Uterus (tissue), 4 donors: ENCODE results near the gene RIOX2. TPM values are rescaled to one million over a fixed set of nuclear protein-coding genes. Genes with fewer than 3 reads are reported as not detected.

Source experiments
- DNase-seq, 2 donors: peaks; one replicate each; pipeline ENCODE4 v3.0.0-alpha.2; 2019 to 2020
- H3K27ac ChIP-seq, 2 donors: fragments of 200-600 bp; sonication (generic); 1 replicate in 1 of 2; 2 replicates in 1 of 2; pipeline ENCODE4 v1.5.1; 2016 to 2018
- H3K27me3 ChIP-seq, 2 donors: fragments of 200-600 bp; sonication (generic); one replicate each; pipeline ENCODE4 v1.5.1; 2018 to 2019; ENCODE audit warnings: control low read depth in 1 of 2
- H3K36me3 ChIP-seq, 2 donors: fragments of 200-600 bp; sonication (generic); one replicate each; pipeline ENCODE4 v1.5.1; 2019; ENCODE audit warnings: control low read depth in 1 of 2
- H3K4me1 ChIP-seq, 2 donors: fragments of 200-600 bp; sonication (generic); one replicate each; pipeline ENCODE4 v1.5.1; 2018 to 2019; ENCODE audit warnings: control low read depth in 1 of 2
- H3K4me3 ChIP-seq, 2 donors: fragments of 200-600 bp; sonication (generic); 1 replicate in 1 of 2; 2 replicates in 1 of 2; pipeline ENCODE4 v1.5.1; 2018 to 2019; ENCODE audit warnings: mild to moderate bottlenecking in 1 of 2
- H3K9me3 ChIP-seq, 2 donors: fragments of 200-600 bp; sonication (generic); one replicate each; pipeline ENCODE4 v1.5.1; 2019; ENCODE audit warnings: control low read depth in 1 of 2
- POLR2A ChIP-seq, 2 donors: fragments of 450-650 bp; IDR thresholded peaks; one replicate each; pipeline ENCODE4 v1.6.1; 2016; ENCODE audit warnings: antibody characterized with exemption in 2 of 2, mild to moderate bottlenecking in 1 of 2, moderate library complexity in 1 of 2
- intact Hi-C: fragments of 100-400 bp; cut with DNase I; formaldehyde crosslinking; loops from one replicate; pipeline ENCODE4 v1.15.1; 2023; ENCODE audit warnings: low total_unique reads
- total RNA-seq, 4 donors: library from RNA; depleted of rRNA in 3 of 4; stranded (reverse); fragments of >200 nt in 3 of 4; gene quantifications; one replicate each; pipeline versions ENCODE4 v1.1.0 to v1.2.4, GENCODE V29; 2014 to 2023
- TF ChIP-seq, protein P1 (sequence below), 4 experiments: fragments of 200-600 bp in 2 of 4; fragments of 450-650 bp in 2 of 4; sonication (generic) in 2 of 4; IDR thresholded peaks; one replicate each; pipeline ENCODE4 v1.5.1; 2016 to 2019; ENCODE audit warnings: antibody characterized with exemption in 4 of 4, mild to moderate bottlenecking in 2 of 4, moderate library complexity in 1 of 4
- donor health status: DM: yes; HTN: yes; CAD: no.

The RIOX2 gene
- total RNA-seq, 4 donors from 2014 or later = 8.8 to 35.5 (median 22.1) TPM

DNA sequence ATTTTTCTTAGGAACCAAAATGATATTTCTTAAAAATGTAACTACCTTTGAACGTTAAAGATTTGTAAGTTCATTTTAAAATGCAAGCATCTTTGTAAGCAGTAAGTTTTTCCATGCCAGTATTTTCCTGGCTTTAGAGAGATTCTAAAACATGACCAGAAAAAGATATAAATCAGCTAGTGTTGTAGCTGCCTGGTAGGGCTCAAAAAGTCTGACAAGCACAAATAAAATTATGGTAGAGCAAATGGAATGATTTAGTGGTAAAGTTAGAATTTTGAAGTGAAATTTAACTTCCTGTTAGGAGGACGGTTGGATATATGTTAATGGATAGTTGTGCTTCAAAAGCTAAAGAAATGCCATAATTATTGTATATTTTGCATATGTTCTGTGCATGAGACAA lies 33.2 kb upstream of the RIOX2 start:
- Histone ChIP-seq H3K36me3 (no peaks in the 10 kb centered on the region), H3K9me3 (no peaks in the 10 kb centered on the region), H3K27me3 (no peaks in the 10 kb centered on the region), H3K4me3 (no peak overlapping the region), H3K4me1 (no peaks in the 10 kb centered on the region), H3K27ac (no peak overlapping the region)
- DNase-seq = no peak
- intact Hi-C loops = no loop called here
- no peak for TF ChIP-seq POLR2A (IDR thresholded peaks at IDR 0.05)
- TF ChIP-seq, protein P1, sequence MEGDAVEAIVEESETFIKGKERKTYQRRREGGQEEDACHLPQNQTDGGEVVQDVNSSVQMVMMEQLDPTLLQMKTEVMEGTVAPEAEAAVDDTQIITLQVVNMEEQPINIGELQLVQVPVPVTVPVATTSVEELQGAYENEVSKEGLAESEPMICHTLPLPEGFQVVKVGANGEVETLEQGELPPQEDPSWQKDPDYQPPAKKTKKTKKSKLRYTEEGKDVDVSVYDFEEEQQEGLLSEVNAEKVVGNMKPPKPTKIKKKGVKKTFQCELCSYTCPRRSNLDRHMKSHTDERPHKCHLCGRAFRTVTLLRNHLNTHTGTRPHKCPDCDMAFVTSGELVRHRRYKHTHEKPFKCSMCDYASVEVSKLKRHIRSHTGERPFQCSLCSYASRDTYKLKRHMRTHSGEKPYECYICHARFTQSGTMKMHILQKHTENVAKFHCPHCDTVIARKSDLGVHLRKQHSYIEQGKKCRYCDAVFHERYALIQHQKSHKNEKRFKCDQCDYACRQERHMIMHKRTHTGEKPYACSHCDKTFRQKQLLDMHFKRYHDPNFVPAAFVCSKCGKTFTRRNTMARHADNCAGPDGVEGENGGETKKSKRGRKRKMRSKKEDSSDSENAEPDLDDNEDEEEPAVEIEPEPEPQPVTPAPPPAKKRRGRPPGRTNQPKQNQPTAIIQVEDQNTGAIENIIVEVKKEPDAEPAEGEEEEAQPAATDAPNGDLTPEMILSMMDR (IDR thresholded peaks at IDR 0.05) = no peak

DNA sequence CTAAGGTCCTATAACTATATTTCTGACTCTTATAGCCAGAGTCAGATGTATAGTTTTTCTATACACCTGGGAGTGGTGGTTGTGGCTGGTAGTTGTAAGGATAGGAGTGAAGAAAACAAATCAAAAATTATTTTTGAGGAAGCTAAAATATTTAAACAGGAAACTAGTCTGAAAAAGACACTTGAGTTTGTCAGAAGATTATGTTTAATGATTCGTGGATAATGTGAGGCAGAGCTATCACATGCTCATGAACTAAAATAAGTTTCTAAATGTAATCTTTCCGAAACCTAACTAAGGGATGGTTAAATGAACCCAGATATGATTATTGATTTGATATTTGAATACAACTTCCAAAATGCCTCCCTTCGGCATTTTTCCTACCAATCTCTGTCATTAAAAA lies 32.5 kb upstream of the RIOX2 start:
- H3K27me3 ChIP-seq = no peaks in the 10 kb centered on the region
- intact Hi-C loops = no loop called here
- no peak for DNase-seq
- H3K9me3 ChIP-seq = no peaks in the 10 kb centered on the region
- H3K4me1 ChIP-seq = no peaks in the 10 kb centered on the region
- H3K36me3 ChIP-seq = no peaks in the 10 kb centered on the region
- TF ChIP-seq, protein P1 (IDR thresholded peaks at IDR 0.05) = no peak
- no peak for TF ChIP-seq POLR2A (IDR thresholded peaks at IDR 0.05)
- H3K4me3 ChIP-seq = no peak overlapping the region
- H3K27ac ChIP-seq = no peak overlapping the region

DNA sequence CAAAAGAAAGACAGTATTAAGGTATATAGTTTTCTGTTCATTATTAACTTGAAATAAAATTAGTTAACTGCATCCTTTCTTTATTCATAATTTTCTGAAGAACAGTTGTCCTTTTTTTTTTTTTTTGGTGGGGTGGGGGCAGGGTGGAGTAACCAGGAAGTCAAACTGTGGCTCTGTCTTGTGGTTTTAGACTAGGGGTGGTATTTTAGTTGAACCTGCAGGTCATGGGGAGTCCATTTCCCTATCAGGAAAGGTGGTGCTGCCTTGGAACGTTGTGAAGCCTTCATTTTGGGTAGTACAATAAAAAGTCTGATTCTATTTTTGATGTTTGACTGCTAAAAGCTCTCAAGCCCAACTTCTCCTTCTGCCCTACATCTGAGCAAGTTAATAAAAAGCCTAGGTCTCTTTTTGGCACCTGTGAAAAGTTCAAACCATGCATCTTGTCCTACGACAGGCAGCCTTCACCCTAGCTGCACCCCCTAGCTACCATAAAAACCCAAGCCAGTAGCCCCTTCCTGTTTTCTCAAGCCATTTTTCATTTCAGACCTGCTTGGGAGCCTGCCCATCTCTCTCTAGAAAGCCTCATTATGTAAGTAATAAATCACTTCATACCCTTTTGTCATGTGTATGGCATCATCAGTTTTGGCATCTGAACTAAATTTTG lies 31.2 kb upstream of the RIOX2 start:
- Histone ChIP-seq H3K4me3 (no peak overlapping the region), H3K4me1 (no peaks in the 10 kb centered on the region), H3K27me3 (no peaks in the 10 kb centered on the region), H3K9me3 (no peaks in the 10 kb centered on the region), H3K36me3 (no peaks in the 10 kb centered on the region), H3K27ac (no peak overlapping the region)
- intact Hi-C loops = no loop called here
- no peak for TF ChIP-seq POLR2A (IDR thresholded peaks at IDR 0.05)
- TF ChIP-seq, protein P1 (IDR thresholded peaks at IDR 0.05) = no peak
- DNase-seq = no peak

DNA sequence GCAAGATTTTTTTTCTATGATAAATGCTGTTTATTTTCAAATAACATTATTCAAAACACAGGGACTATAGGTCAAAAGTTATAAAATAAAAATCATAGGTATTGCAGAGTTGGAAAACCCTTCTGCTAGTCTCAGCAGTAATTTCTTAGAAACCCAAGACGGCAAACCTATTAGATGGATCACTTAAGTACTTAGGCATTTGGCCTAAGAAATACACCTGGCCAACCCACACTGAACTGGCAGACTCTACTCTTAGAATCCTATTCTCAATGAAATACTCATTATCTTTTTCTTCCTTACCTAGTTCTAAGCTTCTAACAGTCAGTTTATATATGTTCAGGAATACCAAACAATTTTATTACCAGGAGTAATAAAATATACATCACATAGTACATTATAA lies 30.5 kb upstream of the RIOX2 start:
- no peaks in the 10 kb centered on the region for H3K9me3 ChIP-seq
- no peaks in the 10 kb centered on the region for H3K36me3 ChIP-seq
- H3K4me1 ChIP-seq = no peaks in the 10 kb centered on the region
- intact Hi-C loops = no loop called here
- DNase-seq = no peak
- no peaks in the 10 kb centered on the region for H3K27me3 ChIP-seq
- no peak overlapping the region for H3K27ac ChIP-seq
- H3K4me3 ChIP-seq = no peak overlapping the region
- no peak for TF ChIP-seq POLR2A (IDR thresholded peaks at IDR 0.05)

DNA sequence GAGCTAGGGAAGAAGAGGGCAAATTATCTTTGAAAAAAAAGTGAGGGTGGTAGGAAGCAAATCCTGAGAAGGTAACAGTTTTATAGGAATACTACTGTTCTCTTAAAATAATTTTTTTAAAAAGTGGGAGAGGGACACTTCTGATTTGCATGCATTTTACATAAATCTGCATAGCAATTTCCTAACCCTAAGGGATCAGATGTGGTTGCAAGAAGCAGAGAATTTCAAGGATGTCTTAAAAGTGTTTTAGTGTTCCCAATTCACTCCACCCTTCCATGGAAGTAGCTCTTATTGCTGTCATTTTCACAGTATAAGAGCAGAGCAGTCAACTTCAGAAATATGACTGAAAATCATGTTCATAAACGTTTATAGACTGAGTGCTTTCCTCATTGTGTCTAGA lies 27.8 kb upstream of the RIOX2 start:
- no peaks in the 10 kb centered on the region for H3K9me3 ChIP-seq
- intact Hi-C loops = no loop called here
- no peaks in the 10 kb centered on the region for H3K4me1 ChIP-seq
- H3K27ac ChIP-seq = no peak overlapping the region
- H3K4me3 ChIP-seq = no peak overlapping the region
- DNase-seq = no peak
- no peaks in the 10 kb centered on the region for H3K27me3 ChIP-seq
- H3K36me3 ChIP-seq = no peaks in the 10 kb centered on the region
- TF ChIP-seq, protein P1 (IDR thresholded peaks at IDR 0.05) = no peak
- no peak for TF ChIP-seq POLR2A (IDR thresholded peaks at IDR 0.05)

DNA sequence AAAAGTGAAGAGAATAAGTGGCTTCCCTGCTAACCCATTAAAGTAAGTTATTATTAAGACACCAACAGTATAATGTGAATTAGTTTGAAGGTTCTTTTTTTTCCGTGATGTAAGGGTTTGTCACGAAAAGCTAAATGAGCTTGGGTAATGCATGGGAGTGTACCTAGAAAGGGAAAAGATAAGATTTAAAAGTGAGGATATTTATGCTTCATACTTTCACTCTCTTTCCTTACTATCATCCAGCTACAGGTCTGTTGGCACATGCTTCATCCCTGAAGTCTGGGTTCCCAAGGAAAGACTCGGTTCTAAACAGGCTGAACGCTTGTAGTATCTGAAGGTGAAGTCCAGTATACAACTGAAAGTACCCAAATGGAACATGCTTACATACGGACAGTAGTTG lies 26.9 kb upstream of the RIOX2 start:
- no peaks in the 10 kb centered on the region for H3K9me3 ChIP-seq
- intact Hi-C loops = no loop called here
- no peaks in the 10 kb centered on the region for H3K36me3 ChIP-seq
- TF ChIP-seq, protein P1 (IDR thresholded peaks at IDR 0.05) = no peak
- TF ChIP-seq POLR2A (IDR thresholded peaks at IDR 0.05) = no peak
- no peak for DNase-seq
- no peak overlapping the region for H3K4me3 ChIP-seq
- no peaks in the 10 kb centered on the region for H3K4me1 ChIP-seq
- no peak overlapping the region for H3K27ac ChIP-seq
- no peaks in the 10 kb centered on the region for H3K27me3 ChIP-seq
